OCI-LY7 (cell line): ENCODE results near the gene AMZ2. TPM values are rescaled to one million over a fixed set of nuclear protein-coding genes. Genes with fewer than 3 reads are reported as not detected.

Experiments
- BruUV-seq: library from RNA; stranded (reverse); fragments of 400-500 nt; replicated peaks from 2 replicates; lab custom pipeline; 2021; lab: Mats Ljungman, UMichigan
- CTCF ChIA-PET: fragments of 300-600 bp; sonication (Branson Sonifier 250); formaldehyde crosslinking; loops from one replicate; lab custom pipeline; 2022; ENCODE audit warnings: antibody characterized with exemption; ENCODE audit not compliant: unreplicated experiment; lab: Charles Lee
- POLR2A ChIA-PET: fragments of 300-600 bp; sonication (Branson Sonifier 250); formaldehyde crosslinking; loops from one replicate; lab custom pipeline; 2022; ENCODE audit warnings: antibody characterized with exemption; lab: Charles Lee
- DNase-seq: peaks from one replicate; pipeline ENCODE4 v3.0.0-alpha.2; 2015; ENCODE audit warnings: low spot score
- H2AFZ ChIP-seq: fragments of 200-600 bp; sonication (generic), shearing (Covaris generic); 2 replicates; pipeline ENCODE4 v1.6.1; 2014; ENCODE audit warnings: mild to moderate bottlenecking, antibody characterized with exemption, low read length, moderate library complexity
- H3K27ac ChIP-seq: fragments of 200-600 bp; sonication (generic); 2 replicates; pipeline ENCODE4 v1.5.1; 2014; ENCODE audit warnings: mixed run types, low read depth, mild to moderate bottlenecking, moderate library complexity, low read length, inconsistent platforms; ENCODE audit not compliant: poor library complexity, severe bottlenecking
- H3K36me3 ChIP-seq: fragments of 200-600 bp; sonication (generic); 2 replicates; pipeline ENCODE4 v1.6.1; 2014; ENCODE audit warnings: mild to moderate bottlenecking, antibody characterized with exemption, low read length, moderate library complexity, mixed read lengths; ENCODE audit not compliant: insufficient read depth
- H3K4me1 ChIP-seq: fragments of 200-600 bp; sonication (generic); 2 replicates; pipeline ENCODE4 v1.5.1; 2014; ENCODE audit warnings: mild to moderate bottlenecking, low read length; ENCODE audit not compliant: insufficient read depth, poor library complexity, severe bottlenecking
- H3K4me2 ChIP-seq: fragments of 200-600 bp; sonication (generic); 2 replicates; pipeline ENCODE4 v1.6.1; 2014; ENCODE audit warnings: mild to moderate bottlenecking, low read length
- H3K4me3 ChIP-seq: fragments of 200-600 bp; sonication (generic); 2 replicates; pipeline ENCODE4 v1.5.1; 2014; ENCODE audit warnings: mild to moderate bottlenecking, low read depth, low read length; ENCODE audit not compliant: poor library complexity, severe bottlenecking
- H3K79me2 ChIP-seq: fragments of 200-600 bp; sonication (generic); 2 replicates; pipeline ENCODE4 v1.6.1; 2016; ENCODE audit warnings: low read depth, mild to moderate bottlenecking, low read length, moderate library complexity, mixed read lengths; ENCODE audit not compliant: insufficient read depth
- H3K9me2 ChIP-seq: fragments of 200-600 bp; sonication (generic); 2 replicates; pipeline ENCODE4 v1.6.1; 2016; ENCODE audit warnings: mild to moderate bottlenecking, low read length, mixed read lengths; ENCODE audit not compliant: insufficient read depth
- H3K9me3 ChIP-seq: fragments of 200-600 bp; sonication (generic); 2 replicates; pipeline ENCODE4 v1.6.1; 2014; ENCODE audit warnings: mild to moderate bottlenecking, mixed run types, low read length, mixed read lengths
- H4K20me1 ChIP-seq: fragments of 200-600 bp; sonication (generic); 2 replicates; pipeline ENCODE4 v1.6.1; 2014; ENCODE audit warnings: mild to moderate bottlenecking, antibody characterized with exemption, low read length, moderate library complexity, mixed read lengths; ENCODE audit not compliant: insufficient read depth
- CTCF ChIP-seq: fragments of 200-600 bp; sonication (generic); conservative IDR thresholded peaks from 2 replicates; pipeline ENCODE4 v1.5.1; 2014; ENCODE audit warnings: mild to moderate bottlenecking, antibody characterized with exemption, low read length, moderate library complexity, mixed read lengths
- EZH2phosphoT487 ChIP-seq: fragments of 200-600 bp; sonication (generic); IDR thresholded peaks from 2 replicates; pipeline ENCODE4 v1.6.1; 2018; ENCODE audit warnings: low read depth, borderline replicate concordance, mild to moderate bottlenecking, mixed run types, antibody characterized with exemption, low read length, moderate library complexity, mixed read lengths
- intact Hi-C: fragments of 100-400 bp; cut with micrococcal nuclease; formaldehyde crosslinking; loops from one replicate; pipeline ENCODE4 v1.10.0; 2022; ENCODE audit not compliant: unreplicated experiment
- total RNA-seq, 2 experiments: library from RNA; depleted of rRNA in 1 of 2; stranded (reverse); fragments of >200 nt in 1 of 2; shearing (Covaris generic) in 1 of 2; gene quantifications; 2 replicates each; pipeline ENCODE4 v1.2.3, GENCODE V29; 2014 to 2022

Gene AMZ2
- total RNA-seq, 2 experiments from 2014 or later: 117 to 248 TPM

GRCh38 chr17:68302066-68302564, 54.3 kb downstream of the AMZ2 start:
- TF ChIP-seq CTCF (no peak), EZH2phosphoT487 (no peak)
- H3K9me3 ChIP-seq: no peaks in the 10 kb centered on the region
- no peaks in the 10 kb centered on the region for H3K79me2 ChIP-seq
- BruUV-seq: no TSS peak
- intact Hi-C loops: no loop called here
- DNase-seq: no peak
- no peaks in the 10 kb centered on the region for H3K9me2 ChIP-seq
- H3K4me2 ChIP-seq: no peak overlapping the region
- H2AFZ ChIP-seq: no peak overlapping the region
- no peak overlapping the region for H3K4me3 ChIP-seq
- ChIA-PET POLR2A (interaction anchor here (0.8 to 1.2 kb wide), 2 partner anchors 14 to 16 kb away, joined by 3 read pairs; no protein-coding TSS in a partner anchor), CTCF (no interaction called here)
- no peaks in the 10 kb centered on the region for H4K20me1 ChIP-seq
- H3K4me1 ChIP-seq: peaks cover 14% of the 10 kb centered on the region
- peaks cover 6% of the 10 kb centered on the region for H3K36me3 ChIP-seq
- no peak overlapping the region for H3K27ac ChIP-seq

- BruUV-seq: no TSS peak
- TF ChIP-seq CTCF (no peak), EZH2phosphoT487 (no peak)
- Histone ChIP-seq H3K9me2 (no peaks in the 10 kb centered on the region), H3K4me2 (no peak overlapping the region), H3K36me3 (peaks cover 11% of the 10 kb centered on the region), H3K27ac (no peak overlapping the region), H3K79me2 (no peaks in the 10 kb centered on the region), H2AFZ (no peak overlapping the region), H3K4me3 (no peak overlapping the region), H3K4me1 (peaks cover 15% of the 10 kb centered on the region), H4K20me1 (no peaks in the 10 kb centered on the region), H3K9me3 (no peaks in the 10 kb centered on the region)
- ChIA-PET CTCF (interaction anchor here (0.9 kb wide), 1 partner anchor 42 kb away, joined by 3 read pairs; no protein-coding TSS in a partner anchor), POLR2A (interaction anchor here (0.8 to 1.2 kb wide), 3 partner anchors 10 to 16 kb away, joined by 3 read pairs; no protein-coding TSS in a partner anchor)
- intact Hi-C loops: no loop called here
- DNase-seq: no peak
These were observed 54.8 kb downstream of the AMZ2 start for GRCh38 chr17:68302666-68303065.

GRCh38 chr17:68304706-68305105, 56.9 kb downstream of the AMZ2 start:
- Histone ChIP-seq H3K36me3 (peaks cover 16% of the 10 kb centered on the region), H3K4me3 (no peak overlapping the region), H3K79me2 (no peaks in the 10 kb centered on the region), H2AFZ (no peak overlapping the region), H3K4me1 (peaks cover 15% of the 10 kb centered on the region), H3K4me2 (no peak overlapping the region), H3K9me3 (no peaks in the 10 kb centered on the region), H3K27ac (no peak overlapping the region), H3K9me2 (no peaks in the 10 kb centered on the region), H4K20me1 (no peaks in the 10 kb centered on the region)
- DNase-seq: no peak
- no peak for TF ChIP-seq EZH2phosphoT487
- intact Hi-C loops: no loop called here
- BruUV-seq: no TSS peak
- ChIA-PET CTCF (interaction anchor here (0.5 kb wide), 1 partner anchor 181 kb away, joined by 3 read pairs; no protein-coding TSS in a partner anchor), POLR2A (interaction anchor here (1.0 kb wide), 1 partner anchor 39 kb away, joined by 3 read pairs; no protein-coding TSS in a partner anchor)
